Fibroblast of skin of left biceps (primary cell): ENCODE data around the gene TTC27.

ENCODE experiments used
- DNase-seq, 2 experiments: peaks; one replicate each; pipeline ENCODE4 v3.0.0-alpha.2; 2013; ENCODE audit warnings: low read depth in 2 of 2

Gene TTC27

GRCh38 chr2:32668254-32668653 lies 40.4 kb downstream of the TTC27 start:
- DNase-seq = no peak

- peak in 1 of 2 experiments; percentile 38 for DNase-seq
Measured at GRCh38 chr2:32671885-32672533, 44.2 kb downstream of the TTC27 start.

GRCh38 chr2:32678825-32679224 lies 51.0 kb downstream of the TTC27 start:
- DNase-seq = peak in 1 of 2 experiments; percentile 41

- no peak for DNase-seq
Measured at GRCh38 chr2:32680942-32681341, 53.1 kb downstream of the TTC27 start.

- no peak for DNase-seq
Measured at GRCh38 chr2:32683520-32684086, 55.8 kb downstream of the TTC27 start.

- DNase-seq = peak; percentile 35 to 42
Measured at GRCh38 chr2:32688541-32688940, 60.7 kb downstream of the TTC27 start.

- no peak for DNase-seq
Measured at GRCh38 chr2:32691678-32692077, 63.8 kb downstream of the TTC27 start.

- no peak for DNase-seq
Measured at GRCh38 chr2:32696439-32696838, 68.6 kb downstream of the TTC27 start.

- DNase-seq = peak; percentile 64 to 68
Measured at GRCh38 chr2:32697156-32697555, 69.3 kb downstream of the TTC27 start.

GRCh38 chr2:32699151-32699550 lies 71.3 kb downstream of the TTC27 start:
- no peak for DNase-seq

GRCh38 chr2:32701806-32702205 lies 74.0 kb downstream of the TTC27 start:
- no peak for DNase-seq

- no peak for DNase-seq
Measured at GRCh38 chr2:32702303-32703064, 74.6 kb downstream of the TTC27 start.

- no peak for DNase-seq
Measured at GRCh38 chr2:32706815-32707579, 79.1 kb downstream of the TTC27 start.

- peak; percentile 83 to 86 for DNase-seq
Measured at GRCh38 chr2:32711219-32711618, 83.4 kb downstream of the TTC27 start.

GRCh38 chr2:32711908-32712501 lies 84.2 kb downstream of the TTC27 start:
- DNase-seq = peak; percentile 45 to 55

- no peak for DNase-seq
Measured at GRCh38 chr2:32712870-32713269, 85.0 kb downstream of the TTC27 start.

GRCh38 chr2:32714521-32714920 lies 86.7 kb downstream of the TTC27 start:
- no peak for DNase-seq

- DNase-seq = no peak
Measured at GRCh38 chr2:32715391-32715841, 87.6 kb downstream of the TTC27 start.

- DNase-seq = no peak
Measured at GRCh38 chr2:32715981-32716380, 88.1 kb downstream of the TTC27 start.

- no peak for DNase-seq
Measured at GRCh38 chr2:32716598-32716997, 88.7 kb downstream of the TTC27 start.

GRCh38 chr2:32718752-32719151 lies 90.9 kb downstream of the TTC27 start:
- DNase-seq = no peak

GRCh38 chr2:32719430-32719829 lies 91.6 kb downstream of the TTC27 start:
- no peak for DNase-seq
